Spleen (tissue), 7 donors: Measurements from ENCODE around the gene LIMS4.
"Not testable (repeated sequence)": the region's sequence is repeated elsewhere in the genome, so short reads cannot be mapped to it uniquely, and the experiment has no call there.

Source experiments
- CTCF ChIP-seq, 11 experiments: fragments of 200-600 bp in 7 of 11; fragments of 450-650 bp in 4 of 11; sonication (generic) in 4 of 11; IDR thresholded peaks in 8 of 11; conservative IDR thresholded peaks in 3 of 11; 1 replicate in 7 of 11; 2 replicates in 4 of 11; pipeline versions ENCODE4 v1.4.0 to v1.8.0; 2016 to 2021; ENCODE audit warnings: antibody characterized with exemption in 11 of 11, inconsistent platforms in 4 of 11, mild to moderate bottlenecking in 1 of 11
- POLR2A ChIP-seq, 3 donors: fragments of 450-650 bp; IDR thresholded peaks; one replicate each; pipeline ENCODE4 v1.5.1; 2017; ENCODE audit warnings: antibody characterized with exemption in 3 of 3, mild to moderate bottlenecking in 1 of 3
- donor health status: DM: no; HTN: no; CAD: no; lungs with moderate emphysema.
- donor health status: DM: no; HTN: no; CAD: no.
- donor health status: DM: no; HTN: no; CAD: no.

DNA sequence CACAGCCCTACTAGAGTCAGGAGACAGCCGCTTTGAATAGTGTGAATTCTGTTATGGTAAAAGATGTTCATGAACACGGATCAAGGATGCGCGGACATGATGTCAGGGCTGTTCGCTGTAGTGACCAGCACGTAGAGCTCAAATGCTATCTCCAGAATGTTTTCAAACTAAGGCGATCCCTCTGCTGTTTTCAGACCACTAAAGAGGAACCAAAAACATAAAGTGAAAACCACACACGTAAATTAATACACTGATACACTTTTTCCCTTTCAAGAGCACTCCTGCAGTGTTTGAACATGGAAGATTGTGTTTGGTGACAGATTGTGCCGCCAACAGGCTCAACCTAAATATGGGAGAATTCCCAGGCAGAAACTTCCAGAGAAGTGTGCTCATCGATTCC lies 73.2 kb downstream of the LIMS4 start:
- TF ChIP-seq CTCF (IDR thresholded peaks at IDR 0.05 in 8 of 11, conservative IDR thresholded peaks at IDR 0.05 in 3 of 11); POLR2A (IDR thresholded peaks at IDR 0.05): not testable (repeated sequence)
